H1 (cell line): ENCODE measurements around the gene BSX. TPM values are rescaled to one million over a fixed set of nuclear protein-coding genes. Genes with fewer than 3 reads are reported as not detected.

ENCODE experiments used
- CTCF ChIA-PET: fragments of 300-600 bp; sonication (Branson Sonifier 250); formaldehyde crosslinking; loops from one replicate; lab custom pipeline; 2021; ENCODE audit not compliant: partially characterized antibody; lab: Charles Lee
- POLR2A ChIA-PET: fragments of 300-600 bp; sonication (Branson Sonifier 250); formaldehyde crosslinking; loops from one replicate; lab custom pipeline; 2021; ENCODE audit warnings: inconsistent platforms; ENCODE audit not compliant: partially characterized antibody; lab: Charles Lee
- DNase-seq, 2 experiments: peaks; one replicate each; pipeline versions ENCODE4 v3.0.0 to v3.0.0-alpha.2; 2010 to 2022; ENCODE audit warnings: low spot score in 2 of 2, low read depth in 1 of 2, mixed read lengths in 1 of 2
- FAIRE-seq: peaks from 2 replicates; lab custom pipeline; 2011; peaks lifted over from hg19 to GRCh38; lab: Jason Lieb, UNC
- H2AFZ ChIP-seq: 2 replicates; pipeline ENCODE4 v1.8.1; 2012; ENCODE audit warnings: low read length, inconsistent platforms
- H2AK5ac ChIP-seq: 2 replicates; pipeline ENCODE4 v1.6.1; 2013; ENCODE audit warnings: low read depth, low read length
- H2BK120ac ChIP-seq: replicated peaks from 2 replicates; pipeline ENCODE3; 2013; ENCODE audit warnings: low read depth, low read length, inconsistent platforms
- H2BK12ac ChIP-seq: 2 replicates; pipeline ENCODE4 v1.6.1; 2013; ENCODE audit warnings: low read depth, low read length
- H2BK15ac ChIP-seq: 2 replicates; pipeline ENCODE4 v1.6.1; 2013; ENCODE audit warnings: low read length
- H2BK20ac ChIP-seq: 2 replicates; pipeline ENCODE4 v1.6.1; 2013; ENCODE audit warnings: low read length
- H2BK5ac ChIP-seq: 2 replicates; pipeline ENCODE4 v1.6.1; 2013; ENCODE audit warnings: low read depth, low read length
- H3K14ac ChIP-seq: 2 replicates; pipeline ENCODE4 v1.6.1; 2013; ENCODE audit warnings: inconsistent platforms; ENCODE audit not compliant: insufficient read length
- H3K18ac ChIP-seq: 2 replicates; pipeline ENCODE4 v1.6.1; 2013; ENCODE audit warnings: low read length; ENCODE audit errors: extremely low read depth
- H3K23ac ChIP-seq: 2 replicates; pipeline ENCODE4 v1.6.1; 2013; ENCODE audit warnings: inconsistent platforms; ENCODE audit not compliant: insufficient read length
- H3K23me2 ChIP-seq: 2 replicates; pipeline ENCODE4 v1.6.1; 2013; ENCODE audit warnings: low read depth, low read length
- H3K27ac ChIP-seq: 2 replicates; pipeline ENCODE4 v1.6.1; 2011; ENCODE audit warnings: low read depth, low read length, inconsistent platforms
- H3K27me3 ChIP-seq, 4 experiments: replicated peaks in 1 of 4; 1 replicate in 1 of 4; 2 replicates in 3 of 4; pipeline versions ENCODE4 v1.6.1 to v1.8.1; 2011 to 2013; ENCODE audit warnings: low read length in 3 of 4, mild to moderate bottlenecking in 3 of 4, inconsistent platforms in 2 of 4, mixed read lengths in 2 of 4, moderate library complexity in 1 of 4; ENCODE audit not compliant: control insufficient read depth in 3 of 4, insufficient read depth in 3 of 4; ENCODE audit errors: extremely low read depth in 1 of 4
- H3K36me3 ChIP-seq, 4 experiments: 2 replicates each; pipeline versions ENCODE4 v1.6.1 to v1.8.1; 2011 to 2013; ENCODE audit warnings: mild to moderate bottlenecking in 4 of 4, low read length in 3 of 4, moderate library complexity in 2 of 4, control low read depth in 1 of 4, inconsistent platforms in 1 of 4; ENCODE audit not compliant: insufficient read depth in 4 of 4, control insufficient read depth in 2 of 4
- H3K4ac ChIP-seq: replicated peaks from 2 replicates; pipeline ENCODE3; 2013; ENCODE audit warnings: low read length, low read depth, mixed read lengths, inconsistent platforms; ENCODE audit not compliant: insufficient read length
- H3K4me1 ChIP-seq, 4 experiments: replicated peaks in 1 of 4; 1 replicate in 1 of 4; 2 replicates in 3 of 4; pipeline versions ENCODE4 v1.6.1 to v1.8.1; 2011 to 2013; ENCODE audit warnings: low read length in 3 of 4, inconsistent platforms in 2 of 4, mixed read lengths in 1 of 4; ENCODE audit not compliant: insufficient read depth in 4 of 4, control insufficient read depth in 3 of 4
- H3K4me2 ChIP-seq, 2 experiments: 2 replicates each; pipeline versions ENCODE4 v1.6.1 to v1.8.1; 2011 to 2013; ENCODE audit warnings: low read depth in 2 of 2, low read length in 2 of 2, control low read depth in 1 of 2, inconsistent platforms in 1 of 2, mild to moderate bottlenecking in 1 of 2; ENCODE audit not compliant: insufficient read depth in 1 of 2
- H3K4me3 ChIP-seq, 4 experiments: fragments of 200-600, 300-600 bp in 1 of 4; sonication (generic), shearing (Covaris generic), sonication (Bioruptor Twin) in 1 of 4; 2 replicates each; pipeline versions ENCODE4 v1.5.1 to v1.8.1; 2011 to 2016; ENCODE audit warnings: low read length in 4 of 4, low read depth in 3 of 4, control low read depth in 2 of 4, inconsistent platforms in 2 of 4, mild to moderate bottlenecking in 2 of 4, mixed read lengths in 1 of 4, moderate library complexity in 1 of 4; ENCODE audit not compliant: insufficient read depth in 2 of 4; ENCODE audit errors: extremely low read depth in 1 of 4
- H3K56ac ChIP-seq: replicated peaks from 2 replicates; pipeline ENCODE3; 2013; ENCODE audit warnings: low read depth, mild to moderate bottlenecking, mixed read lengths, low read length, inconsistent platforms; ENCODE audit not compliant: insufficient read length
- H3K79me1 ChIP-seq: 2 replicates; pipeline ENCODE4 v1.6.1; 2013; ENCODE audit warnings: low read depth, low read length, control low read depth
- H3K79me2 ChIP-seq, 2 experiments: 2 replicates each; pipeline versions ENCODE4 v1.6.1 to v1.8.1; 2012 to 2013; ENCODE audit warnings: low read length in 2 of 2, mild to moderate bottlenecking in 2 of 2, inconsistent platforms in 1 of 2; ENCODE audit not compliant: insufficient read depth in 2 of 2, control insufficient read depth in 1 of 2
- H3K9ac ChIP-seq, 4 experiments: replicated peaks in 1 of 4; 1 replicate in 1 of 4; 2 replicates in 3 of 4; pipeline versions ENCODE4 v1.6.1 to v1.8.1; 2011 to 2013; ENCODE audit warnings: low read depth in 3 of 4, low read length in 3 of 4, control low read depth in 2 of 4, mild to moderate bottlenecking in 2 of 4, moderate library complexity in 2 of 4, inconsistent platforms in 1 of 4; ENCODE audit errors: extremely low read depth in 1 of 4
- H3K9me3 ChIP-seq, 2 experiments: 2 replicates each; pipeline versions ENCODE4 v1.6.1 to v1.8.1; 2012 to 2013; ENCODE audit warnings: mild to moderate bottlenecking in 2 of 2, moderate library complexity in 2 of 2, control low read depth in 1 of 2, inconsistent platforms in 1 of 2, low read depth in 1 of 2, low read length in 1 of 2, mixed read lengths in 1 of 2; ENCODE audit not compliant: insufficient read depth in 2 of 2
- H4K20me1 ChIP-seq, 2 experiments: replicated peaks in 1 of 2; 2 replicates each; pipeline versions ENCODE3 to v1.8.1; 2011 to 2013; ENCODE audit warnings: inconsistent platforms in 2 of 2, low read length in 2 of 2, mild to moderate bottlenecking in 1 of 2; ENCODE audit not compliant: insufficient read depth in 2 of 2, control insufficient read depth in 1 of 2
- H4K5ac ChIP-seq: 2 replicates; pipeline ENCODE4 v1.6.1; 2013; ENCODE audit warnings: low read length, low read depth, mixed read lengths, inconsistent platforms; ENCODE audit not compliant: insufficient read length
- H4K8ac ChIP-seq: 2 replicates; pipeline ENCODE4 v1.8.0; 2013; ENCODE audit warnings: mild to moderate bottlenecking, moderate library complexity, low read length, inconsistent platforms; ENCODE audit not compliant: insufficient read depth; ENCODE audit errors: extremely low read depth
- H4K91ac ChIP-seq: replicated peaks from 2 replicates; pipeline ENCODE3; 2013; ENCODE audit warnings: low read length, mixed read lengths, inconsistent platforms; ENCODE audit not compliant: insufficient read length
- CBX5 ChIP-seq: fragments of 300-800, 300-1000 bp; sonication (generic); IDR thresholded peaks from 2 replicates; pipeline ENCODE4 v1.7.1; 2016; ENCODE audit warnings: antibody characterized with exemption, low read length, low read depth
- EZH2 ChIP-seq: fragments of 200-600 bp; sonication (generic); IDR thresholded peaks from 2 replicates; pipeline ENCODE4 v1.7.1; 2012; ENCODE audit warnings: low read depth, mild to moderate bottlenecking, moderate library complexity, low read length, inconsistent platforms; ENCODE audit not compliant: severe bottlenecking
- FOSL1 ChIP-seq: IDR thresholded peaks from 2 replicates; pipeline ENCODE4 v1.6.1; 2011; ENCODE audit warnings: mild to moderate bottlenecking, low read depth, low read length, moderate library complexity; ENCODE audit not compliant: insufficient read depth
- GTF2F1 ChIP-seq: IDR thresholded peaks from 2 replicates; pipeline ENCODE4 v1.6.1; 2012; ENCODE audit warnings: low read depth, low read length, improper control_type of control experiment, borderline replicate concordance
- HDAC6 ChIP-seq: IDR thresholded peaks from one replicate; pipeline ENCODE4 v1.7.1; 2012; ENCODE audit warnings: low read depth, mild to moderate bottlenecking, inconsistent platforms, low read length, moderate library complexity
- JUN ChIP-seq: IDR thresholded peaks from 2 replicates; pipeline ENCODE4 v1.6.1; 2011; ENCODE audit warnings: low read depth, mild to moderate bottlenecking, improper control_type of control experiment, low read length
- RNF2 ChIP-seq: fragments of 200-900, 300-1000 bp; sonication (generic); IDR thresholded peaks from 2 replicates; pipeline ENCODE4 v1.7.1; 2016; ENCODE audit warnings: borderline replicate concordance, low read depth, mild to moderate bottlenecking, antibody characterized with exemption, low read length; ENCODE audit not compliant: poor library complexity, severe bottlenecking; ENCODE audit errors: missing control alignments
- WGBS, 2 experiments: shearing (Covaris generic) in 1 of 2; methylation state at CpG; one replicate each; pipeline versions ENCODE4 v1.1.6 to v1.1.7; 2013 to 2015; ENCODE audit warnings: low lambda C conversion rate in 2 of 2, mixed read lengths in 2 of 2, inconsistent platforms in 1 of 2, low coverage in 1 of 2, missing lambda C conversion rate in 1 of 2; ENCODE audit not compliant: insufficient replicate concordance in 2 of 2, insufficient coverage in 1 of 2, insufficient read length in 1 of 2; ENCODE audit errors: extremely low coverage in 1 of 2, missing lambda C conversion rate in 1 of 2; 5-methylcytosine and 5-hydroxymethylcytosine counted together
- polyA plus RNA-seq, 7 experiments: library from polyadenylated mRNA; depleted of rRNA in 3 of 7; stranded (reverse) in 5 of 7; unstranded in 2 of 7; fragments of >200 nt in 5 of 7; fragments of 200-250 nt in 2 of 7; gene quantifications; 1 replicate in 5 of 7; 2 replicates in 1 of 7; 4 replicates in 1 of 7; pipeline versions ENCODE4 v1.2.1 to v1.2.3, GENCODE V29; 2011 to 2013; ENCODE audit warnings: missing spikeins in 2 of 7, mixed read lengths in 2 of 7
- total RNA-seq: library from RNA; stranded (reverse); fragmentation: NEBNext Ultra II Directional; extraction: Animal tissue kit (Norgen Biotek cat#: 25700); gene quantifications from 2 replicates; pipeline ENCODE4 v1.2.1, GENCODE V29; 2021

BSX gene
- total and polyA plus RNA-seq, 2 of the 8 experiments (the other 6 are each of a cell fraction or from before 2014, with no cell fraction given), result not detected

GRCh38 chr11:123018702-123019101 is 37.1 kb upstream of the BSX start:
- H3K4me1 ChIP-seq, result no peaks in the 10 kb centered on the region
- CTCF ChIA-PET, result interaction anchor here (0.6 to 9.0 kb wide), 12 partner anchors 11 to 243 kb away, joined by 3 to 98 read pairs (median 4); no protein-coding TSS in a partner anchor
- WGBS, 2 experiments, result 86% methylated on average over 9 of the region's 9 CpGs; no CpG with 5 or more reads in 1 of the 2 experiments
- H3K4ac ChIP-seq, result no peak overlapping the region
- no peak for FAIRE-seq
- DNase-seq, result no peak
- H2BK12ac ChIP-seq, result no peak overlapping the region
- H4K91ac ChIP-seq, result no peak overlapping the region
- 0 out of 2 replicates have a peak overlapping the region, but pooled peaks have one; percentile 3 for H2AFZ ChIP-seq
- H2BK5ac ChIP-seq, result no peak overlapping the region
- H2BK15ac ChIP-seq, result no peak overlapping the region
- H2BK120ac ChIP-seq, result no peak overlapping the region
- no peak overlapping the region for H4K5ac ChIP-seq
- H3K79me1 ChIP-seq, result no peaks in the 10 kb centered on the region
- no peak overlapping the region for H3K9ac ChIP-seq
- POLR2A ChIA-PET, result no interaction called here
- H3K9me3 ChIP-seq, result no peaks in the 10 kb centered on the region
- no peaks in the 10 kb centered on the region for H4K20me1 ChIP-seq
- H3K14ac ChIP-seq, result no peak overlapping the region
- no peak overlapping the region for H3K4me2 ChIP-seq
- no peaks in the 10 kb centered on the region for H3K79me2 ChIP-seq
- H3K36me3 ChIP-seq, result no peaks in the 10 kb centered on the region
- H3K27ac ChIP-seq, result no peak overlapping the region
- H3K18ac ChIP-seq, result no peak overlapping the region
- no peak overlapping the region for H2AK5ac ChIP-seq
- no peaks in the 10 kb centered on the region for H3K23me2 ChIP-seq
- H4K8ac ChIP-seq, result no peak overlapping the region
- no peaks in the 10 kb centered on the region; a peak in 1 of 7 replicates for H3K27me3 ChIP-seq
- no peak overlapping the region for H2BK20ac ChIP-seq
- no peak overlapping the region for H3K23ac ChIP-seq
- H3K56ac ChIP-seq, result no peak overlapping the region
- no peak overlapping the region for H3K4me3 ChIP-seq
- TF ChIP-seq HDAC6 (no peak), EZH2 (no peak), RNF2 (no peak), CBX5 (no peak), FOSL1 (no peak), JUN (no peak), GTF2F1 (no peak)
